ENCODE results near the gene AMPD1.

The AMPD1 gene

DNA sequence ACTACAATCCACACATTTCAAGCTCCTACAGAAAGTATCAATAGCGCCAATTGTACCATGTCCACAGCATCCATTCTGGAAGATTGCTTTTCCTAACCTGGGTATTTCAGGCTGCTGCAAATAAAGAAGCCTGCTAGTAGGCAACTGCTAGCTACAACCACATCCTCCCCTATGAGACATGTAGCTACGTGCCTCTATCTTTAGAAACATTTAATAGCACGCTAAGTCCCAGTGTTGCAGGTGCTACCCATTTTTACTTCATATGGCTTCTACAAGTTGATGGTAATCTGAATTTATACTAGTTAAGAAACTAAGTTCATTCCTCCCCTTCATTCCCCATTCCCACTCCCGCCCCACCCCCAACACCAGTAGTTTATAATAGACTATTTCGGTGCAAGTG is 7.4 kb upstream of the AMPD1 start:
- no peak for DNase-seq
- in situ Hi-C loops (cut with MboI; ENCODE audit: low pct_unique_long_range_greater_than_20kb, low sequenced_read_pairs), result no loop called here

DNA sequence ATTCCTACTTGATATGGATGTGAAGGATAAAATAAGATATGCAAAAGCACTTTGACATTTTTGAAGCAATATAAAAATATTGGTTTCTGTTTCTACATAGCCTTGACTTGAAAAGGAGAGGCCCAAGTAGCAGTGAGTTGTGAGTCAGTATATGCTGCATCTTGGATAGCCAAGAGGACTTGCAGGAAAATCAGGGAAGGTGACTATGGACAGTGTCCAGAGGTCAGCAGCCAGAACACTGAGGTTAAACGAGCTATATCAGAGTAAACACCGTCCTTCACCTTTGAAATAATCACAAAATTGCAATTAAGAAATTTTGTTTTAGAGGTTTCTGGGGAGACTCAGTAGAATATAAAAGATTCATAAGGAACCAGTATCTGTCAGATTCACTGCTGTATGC is 6.6 kb upstream of the AMPD1 start:
- no peak for DNase-seq
- in situ Hi-C loops (cut with MboI; ENCODE audit: low pct_unique_long_range_greater_than_20kb, low sequenced_read_pairs), result no loop called here

DNA sequence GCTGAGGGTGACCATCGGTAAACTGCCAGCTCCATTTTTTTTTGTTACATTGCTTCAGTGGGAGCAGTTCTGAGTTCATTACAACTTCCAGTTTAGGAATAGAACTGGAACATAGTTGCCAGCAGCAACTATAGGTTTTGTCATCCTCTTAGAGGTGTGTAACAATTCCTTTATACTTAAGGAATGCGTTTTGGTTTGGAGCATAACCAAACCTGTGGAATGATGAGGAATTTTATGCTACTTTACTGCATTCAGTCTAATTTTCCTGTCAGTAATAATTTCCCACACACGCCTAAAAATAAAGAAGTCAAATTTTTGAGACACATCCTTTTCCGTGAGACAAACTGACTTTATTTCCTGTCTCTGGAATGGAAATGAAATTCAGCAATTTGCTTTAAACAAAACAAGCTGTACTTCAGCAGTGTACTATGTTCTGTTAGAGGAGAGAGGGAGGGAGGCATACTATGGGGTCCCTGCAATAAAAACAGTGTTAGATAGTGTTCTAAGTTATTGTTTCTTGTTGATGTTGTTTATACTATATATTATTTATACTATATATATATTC is 4.8 kb upstream of the AMPD1 start:
- DNase-seq, result no peak
- in situ Hi-C loops (cut with MboI; ENCODE audit: low pct_unique_long_range_greater_than_20kb, low sequenced_read_pairs), result no loop called here

DNA sequence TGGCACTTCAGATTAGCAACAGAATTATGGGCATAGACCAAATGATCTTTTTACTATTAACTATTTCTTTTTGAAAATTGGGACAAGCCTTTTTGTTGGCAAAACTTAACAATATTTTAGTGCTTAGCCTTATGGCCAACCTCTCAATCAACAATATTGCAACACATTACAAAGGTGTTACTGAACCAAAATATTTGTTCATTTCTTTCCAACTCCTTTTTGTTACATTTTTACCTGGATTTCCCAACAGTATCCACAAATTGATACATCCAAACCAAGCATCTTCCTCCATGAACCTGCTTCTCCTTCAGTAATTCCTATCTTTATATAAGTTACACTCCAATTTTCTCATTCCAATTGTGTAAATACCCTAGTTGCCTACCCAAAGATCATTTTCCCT is 1.5 kb upstream of the AMPD1 start:
- in situ Hi-C loops (cut with MboI; ENCODE audit: low pct_unique_long_range_greater_than_20kb, low sequenced_read_pairs), result no loop called here
- no peak for DNase-seq

DNA sequence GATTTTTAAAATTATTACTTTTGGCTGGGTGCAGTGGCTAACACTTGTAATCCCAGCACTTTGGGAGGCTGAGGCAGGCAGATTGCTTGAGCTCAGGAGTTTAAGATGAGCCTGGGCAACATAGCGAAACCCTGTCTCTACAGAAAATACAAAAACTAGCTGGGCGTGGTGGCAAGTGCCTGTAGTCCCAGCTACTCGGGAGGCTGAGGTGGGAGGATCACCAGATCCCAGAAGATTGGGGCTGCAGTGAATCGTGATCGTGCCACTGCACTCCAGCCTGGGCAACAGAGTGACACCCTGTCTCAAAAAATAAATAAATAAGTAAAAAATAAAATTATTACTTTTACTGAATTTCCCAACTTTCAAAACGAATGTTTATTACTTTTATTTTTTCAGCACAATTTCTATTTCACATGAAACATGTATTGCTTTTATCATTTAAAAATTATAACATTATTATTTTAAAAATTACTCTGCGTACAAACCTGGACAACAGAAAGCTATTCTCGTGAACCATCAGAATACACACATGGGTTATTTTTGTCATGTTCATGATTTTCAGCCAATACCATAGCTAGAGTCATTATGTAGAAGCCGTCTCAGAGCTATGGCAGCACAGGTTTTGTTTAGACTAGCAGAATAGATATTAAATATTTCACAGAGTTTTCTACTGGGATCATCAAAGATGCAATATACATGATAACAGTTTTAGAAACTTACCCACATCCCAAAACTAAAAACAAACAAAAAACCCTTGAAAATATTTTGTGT is 621 bp downstream of the AMPD1 start:
- no peak for DNase-seq
- in situ Hi-C loops (cut with MboI; ENCODE audit: low pct_unique_long_range_greater_than_20kb, low sequenced_read_pairs), result no loop called here

DNA sequence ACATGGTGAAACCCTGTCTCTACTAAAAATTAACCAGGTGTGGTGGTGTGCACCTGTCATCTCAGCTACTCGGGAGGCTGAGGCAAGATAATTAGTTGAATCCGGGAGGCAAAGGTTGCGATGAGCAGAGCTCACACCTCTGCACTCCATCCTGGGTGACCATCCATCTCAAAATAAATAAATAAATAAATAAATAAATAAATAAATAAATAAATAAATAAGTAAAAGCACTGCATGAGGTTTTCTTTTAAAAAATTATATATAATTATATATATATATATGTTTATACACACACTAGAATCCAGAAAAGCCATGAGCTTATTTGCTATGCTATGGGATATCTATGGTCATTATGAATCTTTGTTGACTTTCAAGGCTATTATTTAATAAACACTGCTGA is 2.4 kb downstream of the AMPD1 start:
- in situ Hi-C loops (cut with MboI; ENCODE audit: low pct_unique_long_range_greater_than_20kb, low sequenced_read_pairs), result no loop called here
- no peak for DNase-seq

DNA sequence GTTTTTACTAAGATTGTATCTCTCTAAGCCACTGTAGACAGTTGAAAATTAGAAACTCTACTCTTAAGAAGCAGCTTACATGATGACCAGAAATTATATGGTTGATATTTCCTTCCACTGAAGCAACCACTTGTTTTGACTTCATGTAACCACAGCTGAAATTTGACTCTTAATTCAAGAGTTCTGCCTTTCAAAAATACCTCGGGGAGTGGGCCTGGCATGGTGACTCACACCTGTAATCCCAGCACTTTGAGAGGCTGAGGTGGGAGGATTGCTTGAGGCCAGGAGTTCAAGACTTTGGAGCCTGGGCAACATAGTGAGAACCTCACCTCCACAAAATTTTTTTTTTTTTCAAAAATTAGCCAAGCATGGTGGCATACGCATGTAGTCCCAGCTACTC is 4.3 kb downstream of the AMPD1 start:
- no peak for DNase-seq
- in situ Hi-C loops (cut with MboI; ENCODE audit: low pct_unique_long_range_greater_than_20kb, low sequenced_read_pairs), result no loop called here

DNA sequence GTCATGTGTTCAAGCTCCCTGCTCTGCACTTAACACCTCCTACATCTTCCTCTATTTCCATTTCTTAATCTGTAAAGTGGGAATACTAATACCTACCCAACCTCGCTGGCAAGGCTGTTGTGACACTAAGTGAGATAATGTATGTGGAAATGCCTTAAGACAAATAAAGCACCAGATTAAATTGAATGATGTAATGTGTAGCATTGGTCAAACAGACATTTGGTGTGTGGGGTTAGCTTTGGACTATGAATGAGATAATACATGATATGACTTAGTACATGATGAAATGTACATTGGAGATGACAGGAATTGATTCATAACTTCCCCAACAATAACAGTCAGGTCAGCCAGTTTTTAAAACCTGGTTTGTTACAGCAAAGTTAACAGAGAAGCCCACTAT is 5.2 kb downstream of the AMPD1 start:
- no peak for DNase-seq
- in situ Hi-C loops (cut with MboI; ENCODE audit: low pct_unique_long_range_greater_than_20kb, low sequenced_read_pairs), result no loop called here

DNA sequence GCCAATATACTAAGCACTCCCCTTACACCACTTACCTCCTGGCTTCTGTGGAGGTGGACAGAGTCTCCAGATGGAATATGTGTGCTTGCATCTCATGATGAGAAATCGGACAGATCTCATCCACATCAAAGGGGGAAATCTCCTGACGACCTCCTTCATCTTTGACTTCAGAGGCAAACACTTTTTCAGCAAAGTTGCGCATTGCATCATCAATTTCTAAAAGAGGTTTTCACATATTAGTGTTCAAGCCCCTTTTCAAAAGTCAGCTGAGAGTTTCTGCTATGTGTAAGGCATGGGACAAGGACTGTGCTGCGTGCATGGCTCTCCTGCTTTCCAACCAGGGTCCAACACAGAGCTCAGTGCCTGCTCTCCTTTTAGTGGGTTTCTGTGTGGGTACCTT is 6.8 kb downstream of the AMPD1 start:
- no peak for DNase-seq
- in situ Hi-C loops (cut with MboI; ENCODE audit: low pct_unique_long_range_greater_than_20kb, low sequenced_read_pairs), result no loop called here

DNA sequence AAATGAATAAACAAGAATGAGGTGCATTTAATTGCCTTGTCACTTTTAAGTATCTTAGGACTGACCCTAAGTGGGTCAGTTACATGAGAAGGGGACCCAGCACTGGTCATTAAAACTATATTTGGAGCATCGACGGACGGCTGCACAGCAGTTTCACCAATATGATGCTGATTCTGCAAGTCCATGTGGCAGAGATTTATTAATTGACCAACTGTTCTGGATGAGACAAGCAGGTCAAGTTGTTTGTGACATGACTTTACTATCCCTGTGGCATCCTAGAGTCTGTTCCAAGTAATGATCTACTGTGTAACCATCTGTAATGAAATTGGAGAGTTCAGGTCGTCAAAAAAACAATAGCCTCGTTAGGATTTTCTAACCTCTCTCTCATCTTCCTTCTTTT is 9.5 kb downstream of the AMPD1 start:
- in situ Hi-C loops (cut with MboI; ENCODE audit: low pct_unique_long_range_greater_than_20kb, low sequenced_read_pairs), result no loop called here
- no peak for DNase-seq

DNA sequence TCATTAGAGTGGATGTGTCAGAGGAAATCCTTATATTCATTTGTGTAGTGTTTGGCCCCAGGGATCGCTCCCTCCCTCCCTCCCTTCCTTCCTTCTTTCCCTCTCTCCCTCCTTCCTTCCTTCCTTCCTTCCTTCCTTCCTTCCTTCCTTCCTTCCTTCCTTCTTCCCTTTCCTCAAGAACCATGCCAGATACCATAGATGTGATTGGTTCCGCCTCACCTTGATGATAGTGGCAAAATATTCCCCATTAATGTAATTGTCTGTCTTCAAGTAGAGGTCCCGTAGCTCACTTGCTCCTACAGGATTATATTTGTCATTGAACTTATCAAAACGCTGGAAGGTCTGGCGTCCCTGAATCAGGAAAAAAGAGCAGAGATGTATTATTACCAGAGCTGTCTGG is 17.7 kb downstream of the AMPD1 start:
- in situ Hi-C loops (cut with MboI; ENCODE audit: low pct_unique_long_range_greater_than_20kb, low sequenced_read_pairs), result no loop called here
- no peak for DNase-seq

DNA sequence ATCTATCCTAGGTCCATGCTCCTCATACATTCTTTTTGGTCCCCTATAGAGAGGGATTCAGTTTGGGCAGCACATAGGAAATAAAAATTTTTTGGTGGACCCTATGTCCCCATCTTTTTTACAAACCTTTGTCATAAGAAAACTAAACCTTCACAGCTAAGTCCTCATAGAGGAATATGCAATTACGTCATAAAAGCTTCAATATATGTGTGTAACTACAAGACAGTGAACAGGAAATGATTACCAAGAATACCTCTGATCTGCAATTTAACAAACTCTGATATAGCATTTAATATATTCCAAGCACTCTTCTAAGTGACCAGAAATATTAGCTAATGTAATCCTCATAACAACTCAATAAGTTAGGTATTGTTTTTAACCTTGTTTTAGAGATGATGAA is 19.2 kb downstream of the AMPD1 start:
- in situ Hi-C loops (cut with MboI; ENCODE audit: low pct_unique_long_range_greater_than_20kb, low sequenced_read_pairs), result no loop called here
- DNase-seq, result no peak

DNA sequence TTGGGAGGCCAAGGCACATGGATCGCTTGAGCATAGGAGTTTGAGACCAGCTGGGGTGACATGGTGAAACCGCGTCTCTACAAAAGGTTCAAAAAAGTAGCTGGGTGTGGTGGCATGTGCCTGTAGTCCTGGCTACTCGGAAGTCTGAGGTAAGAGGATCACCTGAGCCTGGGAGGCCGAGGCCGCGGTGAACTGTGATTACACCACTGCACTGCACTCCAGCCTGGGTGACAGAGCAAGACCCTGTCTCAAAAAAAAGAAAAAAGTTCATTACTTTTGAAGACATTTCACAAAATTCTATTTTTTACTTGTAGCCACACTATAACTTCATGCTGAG is 23.4 kb downstream of the AMPD1 start:
- no peak for DNase-seq
- in situ Hi-C loops (cut with MboI; ENCODE audit: low pct_unique_long_range_greater_than_20kb, low sequenced_read_pairs), result no loop called here

DNA sequence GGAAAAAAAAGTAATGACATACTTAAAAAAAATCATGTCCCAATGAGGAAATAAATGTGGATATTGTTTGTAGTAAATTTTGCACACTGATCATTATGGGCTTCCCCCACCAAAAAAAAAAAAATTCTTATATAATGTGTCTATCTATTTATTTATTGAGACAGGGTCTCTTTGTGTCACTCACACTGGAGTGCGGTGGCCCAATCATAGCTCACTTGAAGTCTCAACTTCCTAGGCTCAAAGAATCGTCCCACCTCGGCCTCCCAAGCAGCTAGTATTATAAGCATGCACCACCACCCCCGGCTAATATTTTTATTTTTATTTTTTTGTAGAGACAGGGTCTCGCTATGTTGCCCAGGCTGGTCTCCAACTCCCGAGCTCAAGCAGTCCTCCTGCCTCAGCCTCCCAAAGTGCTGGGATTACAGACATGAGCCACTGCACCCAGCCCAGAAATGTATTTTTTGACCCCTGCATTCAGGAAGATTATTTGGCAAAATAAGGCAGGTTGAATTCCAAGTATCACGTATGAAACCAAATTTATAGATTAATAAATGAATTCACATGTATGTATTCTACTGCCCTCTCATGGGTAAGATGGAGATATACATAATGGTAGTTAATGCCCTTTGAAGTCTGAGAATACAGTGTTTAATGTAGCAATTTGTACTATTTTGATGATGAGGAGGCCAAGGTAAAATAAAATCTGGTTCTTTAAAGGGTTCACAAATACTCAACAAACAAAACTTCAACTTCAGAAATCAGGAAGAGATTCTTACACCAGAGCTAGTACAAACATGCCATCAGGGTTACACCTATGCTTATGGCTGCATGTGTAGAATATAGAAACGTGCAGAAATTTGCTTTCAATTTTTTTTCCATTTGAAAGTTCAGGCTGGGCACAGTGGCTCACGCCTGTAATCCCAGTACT is 24.1 kb downstream of the AMPD1 start:
- DNase-seq, result no peak
- in situ Hi-C loops (cut with MboI; ENCODE audit: low pct_unique_long_range_greater_than_20kb, low sequenced_read_pairs), result no loop called here

DNA sequence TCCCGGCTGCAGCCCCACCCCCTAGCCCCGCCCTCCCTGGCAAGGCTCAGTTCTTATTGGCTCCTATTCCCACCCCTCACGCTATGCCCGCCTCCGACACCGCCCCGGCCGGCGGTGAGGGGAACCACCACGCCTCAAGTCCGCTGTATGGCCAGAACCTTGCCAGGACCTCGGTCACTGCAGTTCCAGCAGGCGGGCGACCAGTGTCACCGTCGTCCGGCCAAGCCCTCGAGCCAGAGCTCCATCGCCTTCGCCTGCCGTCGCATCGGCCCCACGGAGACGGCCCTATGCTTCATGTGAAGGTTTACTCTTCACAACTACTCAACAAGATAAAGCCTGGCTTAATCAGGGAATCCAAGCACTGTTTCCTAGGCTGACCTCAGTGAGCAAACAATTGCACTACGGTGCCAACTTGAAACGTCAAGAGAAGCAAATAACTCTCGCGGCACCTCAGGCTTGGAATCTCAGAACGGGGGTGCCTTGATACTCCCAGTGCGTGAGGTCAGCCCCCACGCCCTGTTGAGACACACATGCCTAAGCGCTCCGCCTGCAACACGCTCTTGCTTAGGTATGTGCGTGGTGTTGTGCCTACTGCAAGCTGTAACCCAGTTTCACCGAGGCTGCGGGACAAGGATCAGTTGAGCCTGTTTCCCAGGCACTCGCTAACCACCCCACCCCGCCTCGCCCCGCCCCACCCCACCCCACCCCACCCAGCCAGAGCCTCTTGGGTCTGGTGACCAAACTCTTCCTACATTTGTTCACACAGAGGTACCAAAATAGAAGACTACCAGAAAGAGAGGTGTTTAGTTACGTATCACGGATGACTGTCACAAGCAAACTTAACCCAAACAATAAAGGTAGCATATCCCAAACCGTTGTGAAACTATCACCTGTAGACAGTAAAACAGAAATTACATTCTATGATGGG is 25.0 kb downstream of the AMPD1 start:
- in situ Hi-C loops (cut with MboI; ENCODE audit: low pct_unique_long_range_greater_than_20kb, low sequenced_read_pairs), result no loop called here

DNA sequence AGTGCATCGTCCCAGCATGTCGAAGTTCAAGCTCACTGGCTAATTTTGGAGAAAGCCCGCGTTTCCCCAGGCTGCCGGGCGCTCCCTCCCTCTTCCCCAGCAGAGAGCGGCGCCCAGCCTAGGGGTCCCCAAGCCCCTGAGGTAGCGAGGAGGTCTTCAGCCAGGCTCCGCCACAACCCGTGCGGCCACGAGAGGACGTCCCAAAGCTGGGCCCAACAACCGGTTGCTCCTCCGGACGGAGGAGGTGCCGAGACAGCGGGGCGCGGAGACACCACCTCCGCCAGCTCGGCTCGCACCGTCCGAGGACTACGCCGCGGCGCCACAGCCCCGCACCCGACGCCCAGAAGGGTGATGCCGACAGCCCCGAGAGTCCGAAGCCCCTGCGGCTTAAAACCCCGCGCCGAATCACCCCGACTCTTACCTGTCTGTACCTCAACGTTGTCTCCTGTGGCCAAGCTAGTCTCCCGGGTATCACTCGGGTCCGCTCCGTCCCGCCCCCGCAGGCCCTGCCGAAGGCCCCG is 25.7 kb downstream of the AMPD1 start, which contains the start of gene DENND2C:
Gene DENND2C (minus strand): TSS at position 488 of the 521 bp plus-strand sequence. CDS start 44,065 bp downstream, outside the sequence.
- in situ Hi-C loops (cut with MboI; ENCODE audit: low pct_unique_long_range_greater_than_20kb, low sequenced_read_pairs), result no loop called here
- peak; percentile 81 for DNase-seq

More for the DNA sequence above, 25.0 kb downstream of the AMPD1 start:
- peak; percentile 87 for DNase-seq

DNA sequence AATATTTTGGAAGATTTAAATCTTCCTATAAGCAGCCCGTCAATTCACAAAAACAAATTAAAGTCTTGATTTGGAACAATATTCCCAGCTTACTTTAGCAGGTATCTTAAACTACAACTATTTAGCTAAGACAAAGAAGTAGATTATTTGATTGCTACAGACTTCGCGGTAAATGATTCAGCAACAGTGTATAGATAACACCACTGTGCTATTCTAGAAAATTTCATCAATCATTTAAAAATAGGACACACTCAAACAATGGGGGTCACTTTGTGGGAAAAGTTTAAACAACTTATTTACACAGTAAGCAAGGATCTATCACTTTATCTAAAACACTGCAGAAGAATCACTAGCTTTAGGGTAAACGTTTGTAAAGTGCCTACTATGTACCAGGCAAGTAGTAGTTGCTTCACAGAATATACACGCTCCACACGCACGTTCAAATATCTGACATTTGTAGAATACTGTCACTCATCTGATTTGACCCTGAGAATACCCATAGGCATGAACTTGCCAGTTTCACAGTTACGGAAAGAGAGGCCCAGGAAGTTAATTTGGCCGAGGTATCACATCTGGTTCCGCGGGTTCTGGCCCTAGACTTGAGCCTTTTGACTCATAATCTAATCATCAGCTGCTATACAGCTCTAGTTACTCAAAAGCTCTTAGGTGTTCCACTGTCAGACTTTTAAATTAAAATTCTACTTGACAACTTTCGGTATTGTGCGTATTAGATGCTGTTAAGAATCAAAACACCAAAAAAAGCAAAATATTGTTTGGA is 26.4 kb downstream of the AMPD1 start:
- no peak for DNase-seq
- in situ Hi-C loops (cut with MboI; ENCODE audit: low pct_unique_long_range_greater_than_20kb, low sequenced_read_pairs), result no loop called here

DNA sequence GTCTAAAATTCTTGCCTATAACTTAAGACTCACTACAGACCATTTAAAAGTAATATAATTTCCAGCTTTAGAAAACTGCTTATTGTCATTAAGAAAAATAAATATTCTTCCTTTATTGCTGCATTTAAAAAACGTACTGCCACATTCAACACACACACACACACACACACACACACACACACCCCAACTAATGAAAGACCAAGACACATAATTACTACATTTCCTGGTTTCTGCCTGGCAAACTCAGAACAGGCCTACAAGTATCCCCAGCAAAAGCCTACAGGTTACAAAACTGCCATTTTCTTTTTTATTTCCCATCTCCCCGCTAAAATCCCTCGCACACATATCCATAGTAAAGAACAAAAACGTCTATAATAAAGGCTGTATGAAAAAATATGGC is 27.0 kb downstream of the AMPD1 start:
- in situ Hi-C loops (cut with MboI; ENCODE audit: low pct_unique_long_range_greater_than_20kb, low sequenced_read_pairs), result no loop called here
- peak; percentile 40 for DNase-seq
